HUES64 (cell line): Measurements from ENCODE around the gene GYG1.
"Not testable (repeated sequence)": the region's sequence is repeated elsewhere in the genome, so short reads cannot be mapped to it uniquely, and the experiment has no call there.

Experiments
- H3K27ac ChIP-seq: 2 replicates; pipeline ENCODE4 v1.7.0; 2013; ENCODE audit warnings: low read depth, low read length, inconsistent platforms
- H3K27me3 ChIP-seq: 2 replicates; pipeline ENCODE4 v1.6.1; 2013; ENCODE audit warnings: mild to moderate bottlenecking, low read length; ENCODE audit not compliant: insufficient read depth
- H3K36me3 ChIP-seq: 2 replicates; pipeline ENCODE4 v1.6.1; 2013; ENCODE audit warnings: mild to moderate bottlenecking, low read length; ENCODE audit not compliant: insufficient read depth
- H3K4me1 ChIP-seq: 2 replicates; pipeline ENCODE4 v1.6.1; 2013; ENCODE audit warnings: mild to moderate bottlenecking, low read length, moderate library complexity; ENCODE audit not compliant: insufficient read depth
- H3K4me3 ChIP-seq: 2 replicates; pipeline ENCODE4 v1.5.1; 2013; ENCODE audit warnings: mild to moderate bottlenecking, low read length, moderate library complexity
- H3K9ac ChIP-seq: 2 replicates; pipeline ENCODE4 v1.6.1; 2013; ENCODE audit warnings: mild to moderate bottlenecking, low read depth, low read length
- H3K9me3 ChIP-seq: 2 replicates; pipeline ENCODE4 v1.6.1; 2013; ENCODE audit warnings: low read depth, low read length; ENCODE audit not compliant: insufficient read depth
- WGBS: fragments of 150-250, 120-280 bp; methylation state at CpG from one replicate; pipeline ENCODE4 v1.1.7; 2013; ENCODE audit warnings: missing lambda C conversion rate; 5-methylcytosine and 5-hydroxymethylcytosine counted together

Gene GYG1

GRCh38 chr3:148958696-148959095 is 32.6 kb upstream of the GYG1 start:
- 100% methylated on average over 1 of the region's 1 CpG for WGBS
- no peak overlapping the region for H3K4me3 ChIP-seq
- no peaks in the 10 kb centered on the region for H3K36me3 ChIP-seq
- H3K27ac ChIP-seq = no peak overlapping the region
- no peak overlapping the region for H3K9ac ChIP-seq
- peaks cover 13% of the 10 kb centered on the region for H3K4me1 ChIP-seq
- H3K9me3 ChIP-seq = no peaks in the 10 kb centered on the region
- no peaks in the 10 kb centered on the region for H3K27me3 ChIP-seq

- Histone ChIP-seq H3K36me3 (no peaks in the 10 kb centered on the region), H3K27me3 (no peaks in the 10 kb centered on the region), H3K27ac (no peak overlapping the region), H3K9me3 (no peaks in the 10 kb centered on the region), H3K9ac (no peak overlapping the region), H3K4me3 (no peak overlapping the region), H3K4me1 (peaks cover 10% of the 10 kb centered on the region; the same call in 1 of the 2 replicates)
- WGBS = 18% methylated on average over 1 of the region's 1 CpG
Observed at GRCh38 chr3:148962513-148962912, 28.8 kb upstream of the GYG1 start.

DNA sequence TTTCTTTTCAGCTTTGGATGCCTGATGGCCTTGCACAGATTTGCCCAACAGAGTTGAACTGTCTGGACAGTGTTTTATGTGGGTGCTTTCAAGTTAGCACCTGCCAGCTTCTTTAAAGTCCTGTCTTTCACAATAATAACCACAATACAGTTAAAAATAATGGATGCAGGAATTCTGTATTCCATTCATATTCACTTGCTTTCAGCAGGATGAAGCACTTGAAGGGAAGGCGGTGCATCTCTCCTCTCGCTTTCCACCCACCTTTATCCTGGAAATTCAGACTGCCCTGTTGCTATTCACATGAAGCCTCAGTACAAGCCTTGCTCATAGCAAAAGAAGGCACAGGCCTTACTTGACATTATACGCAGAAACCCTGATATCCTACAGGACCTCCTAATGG is 26.5 kb upstream of the GYG1 start:
- Histone ChIP-seq H3K27ac (no peak overlapping the region), H3K27me3 (no peaks in the 10 kb centered on the region), H3K9me3 (no peaks in the 10 kb centered on the region), H3K4me1 (peaks cover 10% of the 10 kb centered on the region; the same call in 1 of the 2 replicates), H3K36me3 (no peaks in the 10 kb centered on the region), H3K4me3 (no peak overlapping the region), H3K9ac (no peak overlapping the region)
- WGBS = 77% methylated on average over 3 of the region's 3 CpGs

DNA sequence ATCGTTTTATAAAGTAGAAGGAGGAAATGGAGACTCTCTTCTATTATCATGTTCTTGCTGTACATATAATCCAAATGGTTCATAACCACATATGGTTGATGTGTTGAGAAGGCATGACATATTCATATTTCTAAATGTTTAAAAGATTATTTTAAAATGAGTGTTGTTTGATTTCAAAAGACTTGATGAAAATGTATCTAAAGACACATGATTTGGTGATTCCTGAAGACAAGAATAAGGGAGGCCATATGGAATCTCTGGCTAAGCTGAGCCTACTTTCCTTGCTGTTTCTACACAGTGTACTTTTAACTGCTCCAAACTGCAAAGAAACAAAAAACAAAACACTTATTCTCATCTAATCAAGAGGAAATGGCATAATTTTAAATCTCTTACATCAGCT is 23.0 kb upstream of the GYG1 start:
- no peak overlapping the region for H3K9ac ChIP-seq
- H3K36me3 ChIP-seq = no peaks in the 10 kb centered on the region
- no CpG with 5 or more reads among the region's 1 CpG for WGBS
- H3K27ac ChIP-seq = no peak overlapping the region
- no peaks in the 10 kb centered on the region for H3K9me3 ChIP-seq
- no peak overlapping the region for H3K4me3 ChIP-seq
- H3K27me3 ChIP-seq = no peaks in the 10 kb centered on the region
- H3K4me1 ChIP-seq = peaks cover 5% of the 10 kb centered on the region; the same call in 1 of the 2 replicates

- H3K36me3 ChIP-seq = no peaks in the 10 kb centered on the region
- H3K27ac ChIP-seq = no peak overlapping the region
- H3K9ac ChIP-seq = no peak overlapping the region
- WGBS = 86% methylated on average over 7 of the region's 7 CpGs
- no peaks in the 10 kb centered on the region; the same call in 1 of the 2 replicates for H3K4me1 ChIP-seq
- no peak overlapping the region for H3K4me3 ChIP-seq
- H3K9me3 ChIP-seq = no peaks in the 10 kb centered on the region
- no peaks in the 10 kb centered on the region for H3K27me3 ChIP-seq
Observed at GRCh38 chr3:148970271-148970670, 21.1 kb upstream of the GYG1 start.

GRCh38 chr3:148971401-148972163 is 19.8 kb upstream of the GYG1 start:
- no peak overlapping the region for H3K9ac ChIP-seq
- H3K9me3 ChIP-seq = no peaks in the 10 kb centered on the region
- no peaks in the 10 kb centered on the region for H3K36me3 ChIP-seq
- H3K27ac ChIP-seq = no peak overlapping the region
- no CpG with 5 or more reads among the region's 1 CpG for WGBS
- no peaks in the 10 kb centered on the region for H3K27me3 ChIP-seq
- no peak overlapping the region for H3K4me3 ChIP-seq
- H3K4me1 ChIP-seq = no peaks in the 10 kb centered on the region

- no peak overlapping the region for H3K27ac ChIP-seq
- H3K9me3 ChIP-seq = no peaks in the 10 kb centered on the region
- no peaks in the 10 kb centered on the region for H3K27me3 ChIP-seq
- no peaks in the 10 kb centered on the region for H3K36me3 ChIP-seq
- no peak overlapping the region for H3K4me3 ChIP-seq
- 81% methylated on average over 2 of the region's 2 CpGs for WGBS
- no peaks in the 10 kb centered on the region for H3K4me1 ChIP-seq
- H3K9ac ChIP-seq = no peak overlapping the region
Observed at GRCh38 chr3:148974726-148975125, 16.6 kb upstream of the GYG1 start.

GRCh38 chr3:148975248-148975647 is 16.1 kb upstream of the GYG1 start:
- 91% methylated on average over 6 of the region's 6 CpGs for WGBS

DNA sequence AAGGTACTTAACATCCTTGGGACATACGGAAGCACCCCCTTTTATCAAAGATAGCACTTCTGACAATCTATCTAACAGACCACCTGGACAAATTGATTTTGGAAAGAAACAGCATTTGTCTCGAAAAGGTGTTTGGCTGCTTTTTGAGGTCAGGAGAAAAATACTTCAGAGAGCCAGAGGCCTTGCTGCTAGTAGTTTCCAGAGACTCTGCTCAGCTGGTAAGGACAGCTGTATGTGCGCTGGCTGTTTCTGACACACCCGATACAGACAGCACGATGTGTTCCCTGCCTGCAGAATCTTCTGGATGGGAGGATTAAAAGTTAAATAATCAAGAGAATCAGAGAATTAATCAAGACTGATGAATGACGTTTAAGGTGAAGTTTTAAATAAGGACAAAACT is 15.6 kb upstream of the GYG1 start:
- Histone ChIP-seq H3K4me1 (no peaks in the 10 kb centered on the region), H3K27ac (no peak overlapping the region), H3K9me3 (no peaks in the 10 kb centered on the region), H3K4me3 (no peak overlapping the region), H3K36me3 (no peaks in the 10 kb centered on the region), H3K27me3 (no peaks in the 10 kb centered on the region), H3K9ac (no peak overlapping the region)
- WGBS = 92% methylated on average over 6 of the region's 6 CpGs

More at GRCh38 chr3:148975248-148975647, 16.1 kb upstream of the GYG1 start:
- Histone ChIP-seq H3K4me1 (no peaks in the 10 kb centered on the region), H3K27me3 (no peaks in the 10 kb centered on the region), H3K9me3 (no peaks in the 10 kb centered on the region), H3K9ac (no peak overlapping the region), H3K4me3 (no peak overlapping the region), H3K27ac (no peak overlapping the region), H3K36me3 (no peaks in the 10 kb centered on the region)

- no peaks in the 10 kb centered on the region for H3K4me1 ChIP-seq
- H3K9me3 ChIP-seq = no peaks in the 10 kb centered on the region
- H3K27me3 ChIP-seq = no peaks in the 10 kb centered on the region
- H3K36me3 ChIP-seq = no peaks in the 10 kb centered on the region
- no peak overlapping the region for H3K4me3 ChIP-seq
- no peak overlapping the region for H3K27ac ChIP-seq
- no peak overlapping the region for H3K9ac ChIP-seq
- WGBS = 97% methylated on average over 1 of the region's 1 CpG
Observed at GRCh38 chr3:148981273-148981672, 10.1 kb upstream of the GYG1 start.

DNA sequence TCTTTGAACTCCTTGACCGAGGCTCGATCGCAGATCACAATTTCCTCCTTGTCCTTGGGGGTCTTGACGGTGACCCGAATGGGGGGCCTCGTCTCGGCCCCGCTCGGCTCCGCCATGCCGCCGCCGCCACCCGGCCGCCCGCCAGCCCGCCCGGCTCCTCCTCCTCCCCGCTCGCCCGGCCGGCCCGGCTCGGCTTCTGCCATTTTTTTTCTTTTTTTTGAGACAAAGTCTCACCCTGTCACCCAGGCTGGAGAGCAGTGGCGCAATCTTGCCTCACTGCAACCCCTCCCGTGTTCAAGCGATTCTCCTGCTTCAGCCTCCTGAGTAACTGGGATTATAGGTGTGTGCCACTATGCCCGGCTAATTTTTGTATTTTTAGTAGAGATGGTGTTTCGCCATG is 3.8 kb upstream of the GYG1 start:
- not testable (repeated sequence) for H3K9me3 ChIP-seq, H3K36me3 ChIP-seq, H3K9ac ChIP-seq, H3K4me3 ChIP-seq, H3K27ac ChIP-seq
- Histone ChIP-seq H3K27me3 (peaks cover 15% of the 10 kb centered on the region), H3K4me1 (peaks cover 12% of the 10 kb centered on the region; the same call in 1 of the 2 replicates)
- 96% methylated on average over 28 of the region's 29 CpGs for WGBS
